NCI-H2196 (cell line): Measurements from ENCODE around the gene TYW5.
A peak's percentile ranks its signal among the peaks of the same experiment; 100 is the strongest.

Experiments
- DNase-seq: peaks from one replicate; lab custom pipeline; 2025; ENCODE audit not compliant: unreplicated experiment; lab: John Stamatoyannopoulos, UW

The TYW5 gene

GRCh38 chr2:199975273-199975895 is 20.1 kb upstream of the TYW5 start:
- DNase-seq, result no peak

GRCh38 chr2:199973703-199974102 is 18.4 kb upstream of the TYW5 start:
- DNase-seq, result peak; percentile 8

GRCh38 chr2:199972088-199972626 is 16.9 kb upstream of the TYW5 start:
- DNase-seq, result no peak

- DNase-seq, result no peak
Observed at GRCh38 chr2:199968126-199968525, 12.8 kb upstream of the TYW5 start.

GRCh38 chr2:199966976-199967375 is 11.7 kb upstream of the TYW5 start:
- DNase-seq, result no peak

GRCh38 chr2:199966405-199966804 is 11.1 kb upstream of the TYW5 start:
- DNase-seq, result no peak

- DNase-seq, result no peak
Observed at GRCh38 chr2:199962203-199962602, 6.9 kb upstream of the TYW5 start.

- DNase-seq, result no peak
Observed at GRCh38 chr2:199958014-199958413, 2.7 kb upstream of the TYW5 start.

GRCh38 chr2:199956062-199956380 is 730 bp upstream of the TYW5 start:
- DNase-seq, result no peak

GRCh38 chr2:199955007-199955338 is 318 bp downstream of the TYW5 start:
- no peak for DNase-seq

- no peak for DNase-seq
Observed at GRCh38 chr2:199951023-199951422, 4.3 kb downstream of the TYW5 start.

GRCh38 chr2:199950396-199950795 is 4.9 kb downstream of the TYW5 start:
- no peak for DNase-seq

- no peak for DNase-seq
Observed at GRCh38 chr2:199946836-199947235, 8.5 kb downstream of the TYW5 start.

- DNase-seq, result no peak
Observed at GRCh38 chr2:199946196-199946595, 9.1 kb downstream of the TYW5 start.

GRCh38 chr2:199943373-199943772 is 11.9 kb downstream of the TYW5 start:
- no peak for DNase-seq

- DNase-seq, result peak; percentile 21
Observed at GRCh38 chr2:199940373-199940772, 14.9 kb downstream of the TYW5 start.

GRCh38 chr2:199936554-199936953 is 18.7 kb downstream of the TYW5 start:
- no peak for DNase-seq

GRCh38 chr2:199933466-199933865 is 21.8 kb downstream of the TYW5 start:
- DNase-seq, result no peak

- DNase-seq, result no peak
Observed at GRCh38 chr2:199932312-199932855, 22.9 kb downstream of the TYW5 start.

- no peak for DNase-seq
Observed at GRCh38 chr2:199929262-199929661, 26.0 kb downstream of the TYW5 start.

GRCh38 chr2:199928626-199929025 is 26.7 kb downstream of the TYW5 start:
- DNase-seq, result no peak

GRCh38 chr2:199928226-199928625 is 27.1 kb downstream of the TYW5 start:
- no peak for DNase-seq

GRCh38 chr2:199926806-199927205 is 28.5 kb downstream of the TYW5 start:
- DNase-seq, result no peak
